ENCODE results near the gene COPE.
"Not testable (repeated sequence)": the region's sequence is repeated elsewhere in the genome, so short reads cannot be mapped to it uniquely, and the experiment has no call there.

COPE gene

DNA sequence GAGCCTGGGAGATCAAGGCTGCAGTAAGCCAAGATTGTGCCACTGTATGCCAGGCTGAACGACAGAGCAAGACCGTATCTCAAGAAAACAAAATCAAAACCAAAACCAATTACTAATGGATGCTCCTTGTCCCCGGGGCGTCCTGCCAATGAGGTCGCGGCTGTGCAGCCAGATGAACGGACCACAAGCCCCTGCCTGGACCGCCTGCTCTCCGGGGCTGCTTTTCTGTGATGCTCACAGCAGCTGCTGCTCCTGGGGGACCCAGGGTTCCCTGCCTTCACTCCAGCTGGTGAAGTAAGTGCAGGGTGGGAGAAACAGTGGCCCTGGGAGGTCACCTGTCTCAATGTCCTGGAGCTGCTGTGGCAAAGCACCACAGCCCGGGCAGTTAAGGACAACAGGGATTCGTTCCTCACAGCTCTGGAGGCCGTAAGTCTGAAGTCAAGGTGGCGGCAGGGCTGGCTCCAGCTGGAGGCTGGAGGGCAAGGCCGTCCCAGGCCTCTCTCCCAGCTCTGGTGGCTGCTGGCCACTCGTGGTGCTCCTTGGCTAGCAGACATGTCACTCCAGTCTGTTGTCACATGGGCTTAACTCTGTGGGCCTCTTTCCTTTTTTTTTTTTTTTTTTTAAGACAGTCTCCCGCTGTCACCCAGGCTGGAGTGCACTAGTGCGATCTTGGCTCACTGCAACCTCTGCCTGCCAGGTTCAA lies 10.1 kb downstream of the COPE start:
- DNase-seq, result no peak

DNA sequence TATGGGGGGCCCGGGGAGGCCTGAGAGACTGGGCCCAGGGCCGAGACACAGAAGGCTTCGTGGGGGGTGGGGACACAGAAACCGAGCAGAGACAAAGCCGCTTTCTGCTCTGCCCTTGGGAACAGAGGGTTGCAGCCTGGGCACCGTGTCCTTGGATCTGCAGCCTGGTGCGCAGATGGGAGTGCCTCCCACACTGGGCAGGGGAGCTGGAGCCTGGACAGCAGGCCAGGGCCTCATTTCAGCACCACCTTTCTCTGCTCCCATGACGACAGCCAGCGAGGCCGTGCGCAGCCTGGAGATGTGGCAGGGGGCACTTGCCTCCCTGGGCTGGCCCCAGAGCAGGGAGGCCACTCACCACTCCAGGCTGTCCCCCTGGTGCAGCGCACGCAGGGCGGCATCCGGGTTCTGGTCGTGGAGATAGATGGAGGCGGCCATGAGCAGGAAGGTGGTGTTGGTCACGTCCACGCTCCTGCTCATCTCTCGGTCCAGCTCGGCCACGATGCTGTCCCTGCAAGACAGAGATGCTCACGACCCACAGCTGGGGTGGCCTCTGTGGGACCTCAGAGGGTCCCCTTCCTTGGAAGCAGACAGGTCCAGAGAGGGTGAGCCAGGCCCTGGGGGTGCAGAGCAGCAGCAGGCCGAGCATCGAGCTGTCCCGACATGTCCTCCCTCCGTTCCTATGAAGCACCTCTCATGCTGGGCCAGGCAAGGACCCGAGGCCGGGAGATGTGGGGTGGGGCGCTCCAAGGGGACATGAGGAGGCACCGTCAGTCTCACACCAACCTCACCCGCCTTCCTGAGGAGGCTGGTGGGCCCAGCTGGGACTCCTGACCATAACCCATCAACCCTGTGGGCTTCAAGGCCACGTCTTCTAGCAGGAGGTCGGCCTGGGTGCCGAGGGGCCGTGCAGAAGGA lies 12.3 kb downstream of the COPE start:
- DNase-seq, result no peak

DNA sequence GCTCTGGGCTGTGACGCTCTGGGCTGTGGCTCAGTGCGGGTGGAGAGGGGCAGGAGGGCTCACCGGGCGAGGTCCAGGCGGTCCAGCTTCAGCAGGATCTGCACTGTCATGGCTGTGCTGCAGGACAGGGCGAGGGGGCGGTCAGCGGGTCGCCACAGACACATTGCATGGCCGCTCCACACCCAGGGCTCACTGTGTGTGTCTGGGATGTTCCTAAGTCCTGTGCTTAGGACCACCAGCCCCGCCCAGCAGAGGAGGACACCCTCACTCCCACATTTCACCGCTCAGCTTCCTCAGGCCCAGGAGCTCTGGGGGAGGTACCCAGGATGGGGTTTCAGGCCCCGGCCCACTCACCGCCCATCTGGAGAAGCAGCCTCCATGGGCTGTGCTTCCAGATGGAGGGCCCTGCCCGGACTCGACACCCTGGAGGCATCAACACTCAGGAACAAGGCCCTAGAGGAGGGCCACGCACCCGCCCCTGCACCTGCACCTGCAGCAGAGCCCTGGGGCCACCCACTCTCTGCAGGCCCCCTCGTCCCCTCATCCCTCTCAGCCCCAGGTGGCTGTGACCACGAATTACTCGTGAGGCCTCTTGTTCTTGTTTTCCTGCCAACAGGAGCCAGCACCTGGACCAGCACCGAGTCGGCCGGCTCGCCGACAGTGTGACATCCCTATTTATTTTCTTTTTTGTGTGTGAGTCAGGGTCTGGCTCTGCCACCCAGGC lies 13.5 kb downstream of the COPE start:
- no peak for DNase-seq

DNA sequence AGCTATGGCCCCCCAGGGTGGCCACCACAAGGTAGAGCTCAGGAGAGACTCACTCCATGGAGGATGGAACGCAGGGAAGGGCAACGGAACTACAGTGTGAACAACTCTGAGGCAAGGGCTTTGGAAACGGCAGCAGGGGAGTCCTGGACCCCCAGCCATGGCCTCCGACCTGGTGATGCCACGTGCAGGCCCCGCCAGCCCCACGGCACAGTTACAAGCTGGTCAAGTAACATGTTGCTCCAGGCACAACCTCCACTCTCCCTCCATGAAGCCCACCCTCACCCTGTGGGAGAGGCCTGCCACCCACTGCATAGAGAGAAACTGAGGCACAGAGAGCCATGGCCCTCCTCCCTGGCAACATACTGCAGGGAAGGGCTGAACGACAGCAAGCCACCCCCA lies 14.1 kb downstream of the COPE start:
- no peak for DNase-seq

DNA sequence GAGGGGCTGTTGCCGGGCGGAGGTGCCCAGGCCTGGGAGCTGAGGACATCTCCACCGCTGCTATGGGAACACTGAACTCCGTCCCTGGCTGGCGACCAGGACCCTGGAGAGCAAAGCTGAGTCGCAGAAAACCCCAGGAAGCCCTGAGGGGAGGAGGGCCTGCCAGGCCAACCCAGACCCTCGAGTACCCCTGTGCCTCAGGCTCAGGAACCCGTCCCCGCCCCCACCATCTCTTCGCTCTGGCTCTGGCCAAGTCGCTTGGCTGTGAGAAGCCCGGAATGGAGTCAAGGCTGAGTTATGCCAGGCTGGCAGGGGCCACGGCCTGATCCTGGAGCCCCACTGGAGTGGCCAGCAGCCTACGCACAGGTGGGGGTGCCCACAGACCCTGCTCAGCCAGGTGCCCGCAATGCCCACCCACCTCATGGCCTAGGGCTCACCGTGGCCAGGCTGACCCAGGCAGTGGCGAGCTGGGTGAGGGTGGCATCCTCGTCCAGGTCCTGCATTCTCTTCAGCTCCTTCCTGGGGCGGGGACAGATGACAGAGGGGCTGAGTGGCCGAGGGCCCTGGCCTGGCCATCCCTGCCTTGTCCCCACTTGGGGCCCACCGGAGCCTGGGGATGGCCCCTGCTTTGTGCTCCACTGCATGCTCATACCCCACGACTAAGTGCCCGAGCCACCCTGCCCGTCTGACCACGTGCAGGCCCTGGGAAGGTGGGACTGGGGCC lies 14.7 kb downstream of the COPE start:
- no peak for DNase-seq

DNA sequence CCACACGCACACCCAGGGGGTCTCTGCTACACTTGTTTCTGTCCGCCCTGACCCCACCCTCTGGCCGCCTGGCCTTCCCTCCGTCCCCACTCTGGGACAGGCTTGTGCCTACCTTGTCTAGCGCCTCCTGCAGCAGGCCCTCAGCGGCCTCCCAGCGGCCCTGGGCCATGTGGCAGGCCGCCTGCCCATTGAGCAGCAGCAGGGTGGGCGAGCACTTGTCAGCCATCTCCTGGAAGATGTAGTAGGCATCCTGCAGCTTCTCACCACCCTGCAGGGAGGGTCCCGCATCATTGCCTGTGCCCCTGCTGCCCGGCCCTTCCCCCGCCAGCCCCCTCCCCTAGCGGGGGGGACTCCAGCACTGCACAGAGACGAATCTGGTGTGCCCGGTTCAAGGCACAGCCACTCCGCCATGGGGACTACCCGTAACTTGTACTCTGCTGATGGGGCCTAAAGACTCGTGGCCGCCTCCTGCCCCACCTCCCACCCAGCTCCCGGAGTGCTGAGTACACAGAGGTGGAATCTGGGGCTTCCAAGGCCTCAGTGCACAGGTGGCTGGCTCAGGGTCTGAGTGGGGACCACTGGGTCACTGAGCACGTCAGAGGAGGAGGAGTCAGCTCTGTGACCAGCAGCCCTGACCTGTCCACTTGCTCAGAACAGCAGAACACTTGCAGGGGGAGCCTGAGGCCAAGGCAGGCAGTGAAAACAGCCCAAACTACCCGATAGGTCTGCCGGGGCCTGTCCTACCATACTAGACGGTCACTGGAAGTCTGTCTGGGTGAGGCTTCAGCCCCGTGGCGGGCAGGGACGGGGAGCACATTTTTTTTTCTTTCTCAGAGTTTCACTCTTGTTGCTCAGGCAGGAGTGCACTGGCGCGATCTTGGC lies 15.8 kb downstream of the COPE start:
- DNase-seq, result no peak

DNA sequence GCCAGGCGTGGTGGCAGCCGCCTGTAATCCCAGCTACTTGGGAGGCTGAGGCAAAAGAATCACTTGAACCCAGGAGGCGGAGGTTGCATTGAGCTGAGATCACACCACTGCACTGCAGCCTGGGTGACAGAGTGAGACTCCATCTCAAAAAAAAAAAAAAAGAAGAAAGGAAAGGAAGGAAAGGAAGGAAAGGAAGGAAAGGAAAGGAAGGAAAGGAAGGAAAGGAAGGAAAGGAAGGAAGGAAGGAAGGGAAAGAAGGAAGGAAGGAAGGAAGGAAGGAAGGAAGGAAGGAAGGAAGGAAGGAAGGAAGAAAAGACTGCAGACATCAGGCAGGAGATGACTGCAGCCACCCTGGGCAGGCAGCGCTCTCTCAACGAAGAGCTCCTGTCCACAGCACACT lies 16.7 kb downstream of the COPE start:
- not testable (repeated sequence) for DNase-seq

DNA sequence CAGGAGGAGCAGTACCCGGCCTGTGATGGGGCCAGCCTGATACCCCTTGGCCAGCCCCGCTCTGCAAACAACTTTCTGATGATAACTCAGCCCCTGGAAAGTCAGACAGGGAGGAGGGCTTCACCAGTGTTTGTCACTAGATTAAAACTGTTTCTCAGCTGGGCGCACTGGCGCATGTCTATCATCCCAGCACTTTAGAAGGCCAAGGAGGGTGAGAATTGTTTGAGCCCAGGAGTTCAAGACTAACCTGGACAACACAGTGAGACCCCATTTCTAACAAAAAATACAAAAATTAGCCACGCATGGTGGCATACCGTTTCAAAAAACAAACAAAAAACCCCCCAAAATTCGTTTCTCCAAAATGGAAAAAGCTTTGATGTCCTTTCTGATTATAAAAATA lies 17.7 kb downstream of the COPE start:
- no peak for DNase-seq

DNA sequence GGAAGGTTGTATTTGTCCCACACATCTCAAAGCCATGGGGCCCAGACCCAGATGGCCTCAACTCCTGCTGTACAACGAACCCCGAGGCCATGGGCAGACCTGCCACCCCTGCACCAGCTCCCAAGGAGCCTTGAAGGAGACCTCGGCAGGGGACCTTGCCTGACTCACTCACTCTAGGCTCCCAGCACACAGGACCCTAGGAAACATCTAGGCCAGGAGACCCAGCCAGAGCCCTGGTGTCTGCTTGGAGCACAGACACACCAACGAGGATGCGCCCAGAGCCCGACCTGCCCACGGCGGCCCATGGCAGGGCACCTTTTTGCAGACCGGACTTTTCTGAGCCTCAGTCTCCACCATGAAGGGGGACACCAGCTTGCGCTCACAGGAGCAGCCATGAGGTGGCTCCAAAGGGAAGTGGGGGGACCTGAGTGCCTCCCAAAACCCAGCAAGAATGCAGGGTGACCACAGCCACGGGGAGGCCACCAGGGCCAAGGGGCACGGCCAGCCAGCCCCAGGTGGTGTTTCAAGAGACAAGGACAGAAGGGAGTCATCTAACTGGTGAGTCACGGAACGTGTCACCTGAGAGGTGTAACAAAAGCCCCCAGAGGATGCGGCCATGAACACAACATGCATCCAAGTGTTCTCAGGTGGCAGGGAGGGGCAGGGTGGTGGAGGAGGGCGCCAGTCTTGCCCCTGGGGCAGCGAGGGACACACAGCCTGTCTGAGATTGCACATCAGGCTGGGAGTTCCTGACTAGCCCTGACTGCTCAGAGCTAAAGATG lies 18.3 kb downstream of the COPE start:
- DNase-seq, result no peak

DNA sequence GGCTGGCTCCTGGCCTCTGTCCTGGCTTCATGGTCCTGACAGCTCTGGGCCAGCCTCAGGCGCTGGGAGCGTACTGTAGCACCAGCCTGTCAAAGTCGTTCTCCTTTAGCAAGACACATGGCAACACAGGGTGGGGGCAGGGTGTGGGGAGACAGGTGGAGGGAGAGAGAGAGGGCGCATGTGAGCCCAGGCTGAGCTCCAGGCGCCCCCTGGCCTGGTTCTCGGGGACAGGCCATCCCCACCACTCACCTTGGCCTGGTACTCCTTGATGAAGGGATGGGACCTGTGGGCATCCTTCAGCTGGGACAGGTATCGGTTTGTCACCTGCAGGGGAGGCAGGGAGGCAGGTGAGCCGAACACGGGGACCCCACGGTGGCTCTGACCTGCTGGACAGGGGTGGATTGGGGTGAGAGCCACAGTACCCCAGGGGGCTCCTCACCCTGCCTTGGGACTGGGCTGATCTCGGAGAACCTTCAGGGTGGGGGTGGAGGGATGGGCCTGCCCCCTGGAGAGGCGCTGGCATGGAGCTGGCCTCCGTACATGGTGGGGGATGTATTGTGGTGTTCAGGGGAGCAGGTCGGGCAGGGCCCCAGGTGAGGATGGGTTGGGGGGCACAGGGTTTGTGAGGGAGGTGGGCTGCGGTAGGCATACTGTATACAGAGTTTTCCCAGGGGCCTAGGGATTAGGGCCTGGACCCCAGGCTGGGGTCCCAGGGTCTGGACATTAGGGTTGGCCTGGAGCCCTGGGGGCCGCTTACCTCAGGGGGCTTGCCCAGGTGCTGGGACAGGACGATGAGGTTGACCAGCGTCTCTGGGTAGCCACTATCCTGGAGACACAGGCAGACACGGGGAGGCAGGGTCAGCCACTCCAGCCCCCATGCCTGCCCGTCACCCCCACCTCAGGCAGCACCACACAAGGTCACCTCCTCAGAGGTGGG lies 19.3 kb downstream of the COPE start:
- no peak for DNase-seq

DNA sequence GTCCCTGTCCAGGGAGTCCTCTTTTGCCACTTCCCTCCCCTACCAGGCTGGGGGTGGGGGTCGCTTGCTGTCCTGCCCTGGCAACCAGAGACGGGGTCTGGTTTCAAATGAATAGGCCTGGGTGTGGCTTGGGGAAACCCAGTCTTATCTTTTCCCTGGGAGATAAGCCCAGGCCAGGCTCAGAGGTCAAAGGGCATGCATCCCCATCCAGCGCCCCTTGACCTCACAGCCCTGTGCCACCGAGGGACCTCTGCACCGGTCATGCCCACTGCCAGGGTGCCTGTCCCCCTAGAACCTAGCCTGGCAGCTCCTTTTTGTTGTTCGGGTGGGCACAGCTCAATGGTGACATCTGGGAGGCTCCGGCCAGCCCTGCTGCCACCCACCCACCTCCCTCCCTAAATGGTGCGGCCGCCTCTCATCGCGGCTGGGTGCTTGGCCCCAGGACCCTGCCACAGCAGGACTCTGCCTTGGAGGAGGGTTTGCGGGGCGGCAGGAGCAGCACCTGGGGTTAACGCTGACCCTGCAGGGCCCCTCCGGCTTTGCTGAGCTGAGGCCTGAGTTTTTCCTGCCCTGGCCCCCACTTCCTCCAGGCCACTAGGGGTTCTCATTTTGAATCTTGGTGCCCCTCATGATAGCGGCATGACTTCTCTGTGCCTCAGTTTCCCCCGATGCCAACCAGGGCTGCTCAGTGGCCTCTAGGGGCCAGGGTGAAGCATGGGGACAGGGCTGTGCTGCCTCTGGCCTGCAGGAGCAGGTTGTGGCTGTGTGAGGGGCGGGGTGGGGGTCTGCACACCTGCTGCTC lies 20.4 kb downstream of the COPE start:
- DNase-seq, result no peak

DNA sequence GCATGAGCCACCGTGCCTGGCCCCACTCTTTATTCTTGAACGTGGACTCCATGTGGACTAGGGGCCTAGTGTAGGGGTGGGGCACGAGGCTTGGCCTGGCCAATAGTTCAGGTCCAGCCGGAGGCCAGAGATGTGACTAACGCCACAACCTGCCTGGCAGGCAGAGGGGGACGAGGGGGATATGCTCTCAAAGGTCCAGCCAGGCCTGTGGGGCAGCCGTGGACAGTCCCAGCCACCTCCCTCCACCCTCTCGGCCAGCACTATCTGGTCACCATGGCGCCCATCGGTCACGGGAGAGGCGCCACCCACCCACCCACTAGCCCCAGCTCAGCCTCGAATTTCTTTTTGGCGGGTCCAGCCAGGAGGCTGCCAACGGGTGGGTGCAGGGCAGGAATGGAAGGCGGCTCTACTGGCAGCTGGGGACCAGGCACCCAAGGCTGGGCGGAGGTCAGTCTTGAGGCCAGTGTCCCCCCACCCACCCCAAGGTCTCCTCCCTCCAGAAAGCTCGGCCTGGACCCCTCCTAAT lies 21.0 kb downstream of the COPE start:
- DNase-seq, result no peak

DNA sequence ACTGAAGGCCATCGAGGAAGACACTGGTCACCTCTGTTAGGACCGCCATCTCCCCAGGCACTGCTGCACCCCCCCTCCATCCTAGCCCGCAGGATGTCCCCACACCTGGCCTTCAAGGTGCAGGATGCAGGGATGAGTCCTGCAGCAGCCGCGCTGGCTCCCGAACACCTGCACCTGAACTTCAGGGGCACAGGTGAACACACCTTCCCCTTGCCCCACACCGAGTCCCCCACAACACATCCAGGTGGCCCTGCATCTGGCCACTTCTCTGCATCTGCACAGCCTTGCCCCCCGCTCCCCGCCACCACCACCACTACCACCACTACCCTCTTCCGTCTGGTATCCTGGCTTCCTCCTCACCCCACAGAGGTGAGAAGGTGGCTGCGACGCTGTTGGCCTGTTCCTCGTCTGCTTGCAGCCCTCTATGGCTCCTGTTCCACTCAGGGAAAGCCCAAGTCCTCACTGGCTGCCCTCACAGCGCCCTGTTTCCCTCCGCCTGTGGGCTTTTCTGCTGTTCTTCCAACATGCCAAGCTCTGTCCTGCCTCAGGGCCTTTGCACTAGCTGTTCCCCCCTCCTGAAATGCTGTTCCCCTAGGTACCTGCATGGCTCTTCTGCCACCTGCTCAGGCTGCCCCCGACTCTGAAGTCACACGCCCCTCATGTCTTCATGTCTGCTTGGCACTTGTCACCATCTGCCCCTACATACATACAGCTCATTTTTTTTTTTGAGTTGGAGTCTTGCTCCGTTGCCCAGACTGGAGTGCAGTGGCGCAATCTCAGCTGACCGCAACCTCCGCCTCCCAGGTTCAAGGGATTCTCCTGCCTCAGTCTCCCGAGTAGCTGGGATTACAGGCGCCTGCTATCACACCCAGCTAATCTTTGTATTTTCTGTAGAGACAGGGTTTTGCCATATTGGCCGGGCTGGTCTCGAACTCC lies 21.8 kb downstream of the COPE start:
- no peak for DNase-seq

DNA sequence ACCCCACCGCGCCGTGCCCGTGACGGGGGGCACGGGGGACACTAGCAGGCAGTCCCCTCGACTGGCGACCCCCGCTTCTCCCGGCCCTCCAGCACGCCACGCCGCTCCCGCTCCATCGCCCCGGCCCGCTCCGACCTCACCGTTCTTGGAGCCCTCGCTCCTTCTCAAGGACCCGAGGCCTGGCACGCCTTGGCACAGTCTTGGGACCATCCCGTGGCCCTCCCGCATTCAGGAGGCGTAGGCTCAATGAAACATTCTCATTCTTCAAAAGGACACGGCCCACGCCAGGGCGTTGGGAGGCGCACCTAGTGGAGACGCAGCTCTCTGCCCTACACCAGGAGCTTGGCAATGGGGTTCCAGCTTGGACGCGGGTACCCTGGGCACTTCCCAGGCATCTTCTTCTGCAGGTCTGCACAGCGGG lies 22.8 kb downstream of the COPE start:
- peak in 1 of 2 experiments; percentile 31 for DNase-seq

DNA sequence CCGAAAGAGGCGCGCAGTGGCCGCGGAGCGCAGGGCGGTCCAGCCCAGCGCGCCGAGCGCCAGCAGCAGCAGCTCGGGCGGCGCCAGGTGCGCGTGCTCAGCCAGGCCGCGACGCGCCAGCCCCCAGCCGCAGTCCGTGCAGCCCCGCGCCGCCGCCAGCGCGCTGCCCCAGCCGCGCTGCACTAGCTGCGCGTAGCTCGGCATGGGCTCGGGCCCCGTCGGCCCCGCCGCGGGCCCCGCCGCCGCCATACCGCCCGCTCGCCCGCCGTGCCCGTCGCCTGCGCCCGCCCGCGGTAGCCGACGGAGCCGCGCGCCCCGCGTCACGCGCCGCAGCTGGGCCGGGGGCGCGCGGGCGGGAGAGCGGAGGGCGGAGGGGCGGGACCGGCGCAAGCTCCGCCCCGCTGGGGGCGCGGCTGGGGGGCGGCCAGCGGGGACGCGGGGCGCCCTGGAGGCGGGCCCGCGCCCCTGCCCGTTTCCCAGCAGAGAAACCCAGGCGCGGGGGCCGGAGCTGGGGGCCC lies 23.3 kb downstream of the COPE start, which contains the start of gene CERS1:
CERS1 (minus strand) TSS at position 335 of the 518 bp plus-strand sequence; CDS start at position 249, 86 bp downstream.
- peak in 1 of 2 experiments; percentile 69 for DNase-seq

DNA sequence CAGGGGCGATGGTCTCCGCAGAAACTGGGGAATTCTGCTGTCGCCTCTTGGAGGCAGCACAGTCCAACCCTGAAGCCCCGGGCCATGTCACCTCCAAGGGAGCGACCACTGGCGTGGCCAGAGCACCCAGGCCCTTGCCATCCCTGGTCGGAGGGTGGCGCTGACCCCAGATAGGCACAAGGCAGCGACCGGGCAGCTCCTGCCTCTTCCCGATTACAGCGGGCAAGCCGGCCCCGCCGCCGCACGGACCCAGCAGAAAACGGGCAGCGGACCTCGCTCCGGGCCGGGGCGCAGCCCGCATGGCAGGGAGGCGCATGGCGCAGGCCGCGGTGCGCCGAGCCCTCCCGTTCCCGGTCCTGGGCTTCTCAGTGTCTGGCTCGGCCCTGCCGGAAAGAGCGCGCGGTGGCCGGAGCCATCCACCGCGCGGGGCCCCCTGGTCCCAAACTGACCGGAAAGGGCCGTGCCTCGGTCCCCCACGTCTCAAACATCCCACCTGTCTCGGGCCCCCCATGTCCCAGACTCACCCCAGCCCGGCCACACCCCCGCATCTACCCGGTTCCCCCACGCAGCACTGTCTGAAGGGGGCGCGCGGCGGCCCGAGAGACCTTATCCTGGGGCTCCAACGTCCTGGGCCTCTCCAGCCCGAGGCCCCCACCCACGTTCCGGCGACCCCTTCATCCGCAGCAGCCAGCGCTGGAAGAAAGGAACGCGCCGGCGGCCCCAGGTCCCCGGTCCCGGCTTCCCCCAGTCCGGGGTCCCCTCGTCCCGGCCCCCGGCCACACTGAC lies 24.0 kb downstream of the COPE start:
- no peak for DNase-seq
